Upper lobe of left lung (tissue), 6 donors: ENCODE data around the gene XPC. TPM values are rescaled to one million over a fixed set of nuclear protein-coding genes. Genes with fewer than 3 reads are reported as not detected.

Experiments used
- ATAC-seq, 2 donors: fragments of 200-7000 bp; cut with Tn5 transposase; one replicate each; pipeline ENCODE4 v1.9.1; 2022; ENCODE audit warnings: mild to moderate bottlenecking in 2 of 2, moderate library complexity in 2 of 2; ENCODE audit not compliant: low FRiP score in 2 of 2
- DNase-seq, 2 donors: peaks; one replicate each; pipeline ENCODE4 v3.0.0-alpha.2; 2019 to 2020
- H3K27ac ChIP-seq, 4 donors: fragments of 200-600 bp; sonication (generic); one replicate each; pipeline ENCODE4 v1.5.1; 2016 to 2019
- H3K27me3 ChIP-seq, 4 donors: fragments of 200-600 bp; sonication (generic); one replicate each; pipeline ENCODE4 v1.5.1; 2017 to 2019
- H3K36me3 ChIP-seq, 4 donors: fragments of 200-600 bp; sonication (generic); one replicate each; pipeline ENCODE4 v1.5.1; 2016 to 2019
- H3K4me1 ChIP-seq, 4 donors: fragments of 200-600 bp; sonication (generic); one replicate each; pipeline ENCODE4 v1.5.1; 2018 to 2019
- H3K4me3 ChIP-seq, 4 donors: fragments of 200-600 bp; sonication (generic); one replicate each; pipeline ENCODE4 v1.5.1; 2017 to 2019; ENCODE audit warnings: mild to moderate bottlenecking in 2 of 4, moderate library complexity in 1 of 4
- H3K9me3 ChIP-seq, 4 donors: fragments of 200-600 bp; sonication (generic); one replicate each; pipeline ENCODE4 v1.5.1; 2018 to 2019
- EP300 ChIP-seq, 4 donors: sonication (generic); formaldehyde crosslinking; IDR thresholded peaks; one replicate each; pipeline ENCODE4 v1.5.1; 2017; ENCODE audit warnings: antibody characterized with exemption in 4 of 4, control low read depth in 2 of 4
- POLR2A ChIP-seq, 4 donors: fragments of 450-650 bp; IDR thresholded peaks; one replicate each; pipeline ENCODE4 v1.5.1; 2016 to 2017; ENCODE audit warnings: antibody characterized with exemption in 4 of 4, mild to moderate bottlenecking in 2 of 4
- POLR2AphosphoS5 ChIP-seq, 2 donors: sonication (generic); formaldehyde crosslinking; IDR thresholded peaks; one replicate each; pipeline ENCODE4 v1.5.1; 2017; ENCODE audit warnings: antibody characterized with exemption in 2 of 2
- WGBS, 2 donors: methylation state at CpG; one replicate each; pipeline ENCODE4 v1.1.5; 2017 to 2018; 5-methylcytosine and 5-hydroxymethylcytosine counted together
- total RNA-seq, 6 donors: library from RNA; depleted of rRNA in 4 of 6; stranded (reverse); fragments of >200 nt in 4 of 6; gene quantifications; one replicate each; pipeline versions ENCODE4 v1.1.0 to v1.2.1, GENCODE V29; 2016 to 2021
- TF ChIP-seq, protein P1 (sequence below), 6 experiments: fragments of 450-650 bp in 4 of 6; fragments of 200-600 bp in 2 of 6; sonication (generic) in 2 of 6; IDR thresholded peaks; one replicate each; pipeline ENCODE4 v1.5.1; 2016 to 2019; ENCODE audit warnings: antibody characterized with exemption in 6 of 6
- donor health status: DM: no; HTN: no; CAD: no; lungs with moderate emphysema.
- donor health status: DM: no; HTN: yes; CAD: no; lungs with severe emphysema.

Gene XPC
- total RNA-seq, 6 donors from 2014 or later: 33.8 to 87.0 (median 46.6) TPM

DNA sequence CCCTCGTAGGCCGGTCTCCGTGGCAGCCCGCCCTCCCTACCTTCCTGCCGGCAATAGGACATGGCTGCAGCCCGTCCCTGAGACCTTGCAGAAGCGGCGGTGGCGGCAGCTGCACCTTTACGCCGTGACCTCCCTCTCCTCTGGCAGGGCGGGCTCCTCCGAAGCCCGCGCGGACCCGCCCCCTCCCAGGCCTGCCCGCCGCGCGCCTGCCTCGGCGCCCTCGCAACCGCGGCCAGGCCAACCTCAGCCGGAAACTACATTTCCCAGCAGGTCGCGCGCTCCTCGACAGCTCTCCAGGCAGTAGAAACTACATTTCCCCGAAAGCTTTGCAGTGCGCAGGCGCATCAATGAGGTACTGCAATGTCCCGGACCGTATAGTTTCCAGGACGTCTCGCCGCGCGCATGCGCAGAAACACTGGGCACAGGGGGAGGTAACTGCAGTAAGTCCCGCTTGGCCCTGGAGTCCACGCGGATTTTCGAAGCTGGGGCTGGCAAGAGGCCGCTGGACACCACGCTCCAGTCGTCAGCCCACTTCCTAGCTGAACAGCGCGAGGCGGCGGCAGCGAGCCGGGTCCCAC lies 53.7 kb downstream of the XPC start, which contains the start of the genes CHCHD4 and TMEM43:
CHCHD4 (minus strand) TSS at position 256 of the 578 bp plus-strand sequence; CDS start at position 62, 194 bp downstream.
TMEM43 (plus strand) TSS at position 438 of the 578 bp plus-strand sequence. CDS start 142 bp downstream, outside the sequence.
- no peaks in the 10 kb centered on the region for H3K27me3 ChIP-seq
- no peaks in the 10 kb centered on the region for H3K9me3 ChIP-seq
- TF ChIP-seq POLR2A (IDR thresholded peaks at IDR 0.05) (peak in 3 of 4 donors; percentile 71 to 85 (median 83)), POLR2AphosphoS5 (IDR thresholded peaks at IDR 0.05) (peak; percentile 78 to 79), EP300 (IDR thresholded peaks at IDR 0.05) (peak in 1 of 4 donors; percentile 33)
- TF ChIP-seq, protein P1, sequence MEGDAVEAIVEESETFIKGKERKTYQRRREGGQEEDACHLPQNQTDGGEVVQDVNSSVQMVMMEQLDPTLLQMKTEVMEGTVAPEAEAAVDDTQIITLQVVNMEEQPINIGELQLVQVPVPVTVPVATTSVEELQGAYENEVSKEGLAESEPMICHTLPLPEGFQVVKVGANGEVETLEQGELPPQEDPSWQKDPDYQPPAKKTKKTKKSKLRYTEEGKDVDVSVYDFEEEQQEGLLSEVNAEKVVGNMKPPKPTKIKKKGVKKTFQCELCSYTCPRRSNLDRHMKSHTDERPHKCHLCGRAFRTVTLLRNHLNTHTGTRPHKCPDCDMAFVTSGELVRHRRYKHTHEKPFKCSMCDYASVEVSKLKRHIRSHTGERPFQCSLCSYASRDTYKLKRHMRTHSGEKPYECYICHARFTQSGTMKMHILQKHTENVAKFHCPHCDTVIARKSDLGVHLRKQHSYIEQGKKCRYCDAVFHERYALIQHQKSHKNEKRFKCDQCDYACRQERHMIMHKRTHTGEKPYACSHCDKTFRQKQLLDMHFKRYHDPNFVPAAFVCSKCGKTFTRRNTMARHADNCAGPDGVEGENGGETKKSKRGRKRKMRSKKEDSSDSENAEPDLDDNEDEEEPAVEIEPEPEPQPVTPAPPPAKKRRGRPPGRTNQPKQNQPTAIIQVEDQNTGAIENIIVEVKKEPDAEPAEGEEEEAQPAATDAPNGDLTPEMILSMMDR (IDR thresholded peaks at IDR 0.05): peak in 3 of 6 experiments; percentile 22 to 41 (median 26)
- ATAC-seq (peak; percentile 93 to 95), DNase-seq (peak; percentile 97 to 99)
- H3K27ac ChIP-seq: peak within 1 kb of the TSS; percentile 90 to 98 (median 96)
- H3K36me3 ChIP-seq: peaks cover 4 to 22% (median 7%) of the 10 kb centered on the region in 4 donors
- H3K4me3 ChIP-seq: peak within 1 kb of the TSS; percentile 74 to 99 (median 80)
- WGBS, 2 donors: 0% methylated on average over 50 of the region's 55 CpGs; no CpG with 5 or more reads in 1 of the 2 donors
- H3K4me1 ChIP-seq: peaks cover 32 to 46% (median 32%) of the 10 kb centered on the region in 4 donors

DNA sequence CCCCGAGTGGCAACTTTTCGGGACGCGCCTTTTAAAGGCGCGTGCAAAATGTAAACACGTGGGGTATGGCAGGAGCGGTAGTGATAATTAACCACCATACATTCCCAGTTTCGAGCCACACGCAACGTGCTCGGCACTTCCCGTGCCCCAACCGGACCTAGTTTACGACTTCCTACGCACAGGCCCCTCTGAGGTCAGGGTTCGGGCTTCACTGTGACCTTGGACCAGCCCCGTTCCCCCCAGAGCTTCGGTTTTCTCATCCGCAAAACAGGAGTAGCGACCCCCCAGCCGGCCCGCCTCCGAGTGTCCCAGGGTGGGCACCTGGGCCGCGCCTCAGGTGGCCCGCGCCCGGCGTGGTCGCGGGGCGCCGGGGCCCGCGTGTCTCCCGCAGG lies 54.2 kb downstream of the XPC start:
- Histone ChIP-seq H3K36me3 (peaks cover 0 to 18% (median 3%) of the 10 kb centered on the region in 4 donors), H3K27ac (peak overlapping the region; percentile 90 to 98 (median 96)), H3K4me1 (peaks cover 32 to 46% (median 32%) of the 10 kb centered on the region in 4 donors), H3K27me3 (no peaks in the 10 kb centered on the region), H3K4me3 (peak overlapping the region; percentile 63 to 84 (median 75)), H3K9me3 (no peaks in the 10 kb centered on the region)
- DNase-seq (peak in 1 of 2 donors; percentile 71), ATAC-seq (peak; percentile 20 to 52)
- TF ChIP-seq POLR2AphosphoS5 (IDR thresholded peaks at IDR 0.05) (peak in 1 of 2 donors; percentile 5), POLR2A (IDR thresholded peaks at IDR 0.05) (no peak)
- TF ChIP-seq, protein P1 (IDR thresholded peaks at IDR 0.05): no peak
- WGBS, 2 donors: 0% methylated on average over 14 of the region's 37 CpGs; no CpG with 5 or more reads in 1 of the 2 donors

DNA sequence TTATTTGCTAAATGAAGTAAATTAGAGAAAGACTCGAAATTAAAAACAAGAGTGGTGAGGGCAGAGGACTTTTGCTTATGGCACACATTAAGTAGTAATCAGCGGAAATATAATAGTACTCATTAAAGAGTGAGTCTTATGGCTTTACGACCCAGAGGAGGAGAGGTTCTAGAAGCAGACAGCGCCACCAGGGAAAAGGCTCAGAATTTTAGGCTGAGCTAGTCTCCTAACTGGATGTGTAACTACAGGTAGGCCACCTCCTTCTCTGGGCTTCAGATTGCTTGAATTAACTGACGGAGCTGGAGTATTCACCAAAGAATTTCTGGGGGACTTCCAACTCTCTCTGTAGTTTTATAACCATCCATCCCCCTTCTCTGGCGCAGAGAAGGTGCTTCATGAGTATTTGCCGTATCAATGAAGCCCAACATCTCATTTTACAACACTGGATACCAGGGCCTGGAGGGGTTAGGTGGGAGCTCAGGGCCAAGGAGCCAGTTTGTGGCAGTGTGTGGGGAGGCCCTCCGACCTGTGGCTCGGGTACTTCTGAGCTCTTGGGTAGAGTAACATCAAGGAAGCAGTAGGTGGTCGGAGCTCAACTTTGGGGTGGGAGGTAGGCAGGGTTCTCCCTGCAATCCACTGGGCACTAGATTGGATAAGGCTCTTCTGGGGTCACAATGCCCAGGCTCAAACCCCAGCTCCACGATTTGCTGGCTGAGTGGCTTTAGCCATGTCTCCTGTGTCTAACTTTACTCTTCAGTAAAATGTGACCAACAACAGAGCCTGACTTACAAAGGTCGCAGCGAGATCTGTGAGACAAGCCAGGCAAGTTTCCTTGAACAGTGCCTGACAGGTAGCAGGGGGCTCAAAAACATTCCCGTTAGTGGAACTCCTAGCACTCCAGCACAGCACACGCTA lies 54.8 kb downstream of the XPC start:
- H3K27ac ChIP-seq: peak overlapping the region; percentile 90 to 98 (median 96)
- peaks cover 32 to 50% (median 37%) of the 10 kb centered on the region in 4 donors for H3K4me1 ChIP-seq
- WGBS, 2 donors: 53 to 78% methylated on average over 9 to 15 of the region's 15 CpGs
- ATAC-seq (no peak), DNase-seq (no peak)
- H3K36me3 ChIP-seq: peaks cover 0 to 13% (median 3%) of the 10 kb centered on the region in 4 donors
- TF ChIP-seq POLR2A (IDR thresholded peaks at IDR 0.05): no peak
- TF ChIP-seq, protein P1 (IDR thresholded peaks at IDR 0.05): no peak
- TF ChIP-seq EP300 (IDR thresholded peaks at IDR 0.05): no peak
- no peak for TF ChIP-seq POLR2AphosphoS5 (IDR thresholded peaks at IDR 0.05)
- H3K27me3 ChIP-seq: no peaks in the 10 kb centered on the region
- no peaks in the 10 kb centered on the region for H3K9me3 ChIP-seq
- peak overlapping the region; percentile 63 to 84 (median 75) for H3K4me3 ChIP-seq

DNA sequence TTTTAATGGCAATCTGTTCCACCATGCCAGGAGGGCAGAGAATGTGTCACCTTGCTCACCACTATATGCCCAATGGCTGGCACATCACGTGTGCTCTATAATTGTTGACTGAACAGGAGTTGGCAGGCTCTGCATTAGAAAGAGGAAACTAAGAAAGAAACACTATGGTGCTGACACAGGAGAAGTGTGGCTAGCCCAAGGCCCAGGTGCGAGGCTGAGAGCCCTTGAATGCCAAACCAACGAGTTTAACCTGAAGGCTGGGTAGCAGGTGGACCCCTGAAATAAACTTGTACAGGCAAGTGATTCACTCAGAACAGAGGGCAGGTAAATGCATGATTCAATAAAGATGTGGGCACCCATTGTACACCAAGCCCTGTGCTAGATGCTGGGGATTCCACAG lies 56.1 kb downstream of the XPC start:
- 78 to 93% methylated on average over 3 of the region's 3 CpGs for WGBS, 2 donors
- Histone ChIP-seq H3K4me1 (peaks cover 23 to 50% (median 38%) of the 10 kb centered on the region in 4 donors), H3K27ac (no peak overlapping the region), H3K4me3 (no peak overlapping the region), H3K27me3 (no peaks in the 10 kb centered on the region), H3K9me3 (no peaks in the 10 kb centered on the region), H3K36me3 (peaks cover 0 to 4% (median 0%) of the 10 kb centered on the region in 4 donors)
- DNase-seq (no peak), ATAC-seq (no peak)
- TF ChIP-seq POLR2AphosphoS5 (IDR thresholded peaks at IDR 0.05) (no peak), POLR2A (IDR thresholded peaks at IDR 0.05) (no peak), EP300 (IDR thresholded peaks at IDR 0.05) (no peak)
- TF ChIP-seq, protein P1 (IDR thresholded peaks at IDR 0.05): no peak
